Measurements from ENCODE around the gene PIGK. TPM values are rescaled to one million over a fixed set of nuclear protein-coding genes. Genes with fewer than 3 reads are reported as not detected.

The PIGK gene
- polyA plus RNA-seq, 3 donors: 4.0 to 24.7 (median 19.4) TPM

DNA sequence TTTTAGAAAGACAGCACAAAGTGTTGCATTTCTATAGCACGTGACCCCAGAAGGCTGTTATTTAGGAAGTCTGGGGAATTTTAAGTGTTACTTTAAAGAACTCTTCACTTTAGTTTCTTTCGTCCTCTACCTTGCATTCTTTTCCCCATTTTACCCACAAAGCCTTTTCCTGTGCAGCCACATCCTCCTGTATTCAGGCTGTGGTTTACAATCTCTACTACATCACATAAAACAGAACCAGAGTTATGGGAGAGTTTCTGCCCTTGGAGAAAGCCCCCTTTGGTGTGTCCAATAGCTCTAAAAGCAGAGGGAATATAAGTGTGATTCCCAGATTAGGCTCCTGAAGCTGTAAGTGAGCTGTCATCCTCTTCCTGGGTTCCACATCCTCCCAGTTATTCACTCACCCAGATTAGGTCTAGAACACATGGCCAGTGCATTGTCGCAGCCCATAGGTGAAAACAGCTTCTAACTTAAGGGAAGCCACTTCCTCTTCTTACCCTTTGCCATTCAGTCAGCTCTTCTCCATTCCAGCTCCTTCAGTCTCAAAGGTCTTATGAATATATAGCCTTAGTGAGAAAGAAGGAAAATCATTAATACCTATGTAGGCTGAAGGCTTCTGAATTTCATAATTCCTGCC lies 171.1 kb downstream of the PIGK start:
- H3K36me3 Mint-ChIP-seq: no peaks in the 10 kb centered on the region
- DNase-seq: peak in 2 of 3 donors; percentile 3 to 25

DNA sequence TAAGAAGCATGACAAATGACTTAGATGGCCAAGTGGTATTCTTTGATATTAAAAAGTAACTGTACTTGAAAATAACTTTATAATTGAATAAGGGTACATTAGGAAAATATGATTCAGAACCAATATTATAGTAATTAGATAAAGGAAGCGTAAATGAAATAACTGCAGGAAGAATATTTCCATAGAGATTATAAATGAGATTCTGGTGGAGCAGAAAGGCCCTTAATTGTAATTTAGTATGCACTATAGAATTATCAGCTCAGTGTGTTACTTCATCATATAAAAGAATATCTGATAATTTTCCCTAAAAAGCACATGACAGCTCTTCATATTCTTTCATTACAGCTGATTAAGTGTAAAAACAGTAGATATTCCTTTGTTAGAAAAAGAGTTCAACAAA lies 171.7 kb downstream of the PIGK start:
- H3K4me3 ChIP-seq (replicated peaks in 1 of 3; ENCODE audit: low read depth in 2 of 3, low read length in 3 of 3): no peak overlapping the region
- no peaks in the 10 kb centered on the region for H3K36me3 ChIP-seq (replicated peaks in 1 of 2; ENCODE audit: control insufficient read depth in 1 of 2, insufficient read depth in 2 of 2, low read length in 2 of 2)
- no peaks in the 10 kb centered on the region for H4K20me1 ChIP-seq (ENCODE audit: insufficient read depth, low read length)
- DNase-seq: no peak
- peaks cover 28% of the 10 kb centered on the region for H3K4me1 Mint-ChIP-seq
- H3K9me3 Mint-ChIP-seq: peaks cover 0 to 5% (median 0%) of the 10 kb centered on the region in 7 donors
- H3K4me2 ChIP-seq (replicated peaks; ENCODE audit: extremely low read depth, low read length, poor library complexity, severe bottlenecking): no peak overlapping the region
- H3K27ac ChIP-seq (ENCODE audit: low read depth in 1 of 2, low read length in 2 of 2): no peak overlapping the region
- H3K4me1 ChIP-seq (ENCODE audit: control insufficient read depth in 1 of 2, insufficient read depth in 2 of 2, low read length in 2 of 2): peaks cover 15 to 17% of the 10 kb centered on the region in 2 donors
- H3K4me3 Mint-ChIP-seq: no peak overlapping the region
- peaks cover 0 to 3% (median 0%) of the 10 kb centered on the region in 3 donors for H3K27me3 Mint-ChIP-seq (ENCODE audit: low read depth in 3 of 3)
- no peak overlapping the region for H3K9ac ChIP-seq (ENCODE audit: insufficient read depth, low read length, poor library complexity, severe bottlenecking)
- intact Hi-C loops (cut with micrococcal nuclease): no loop called here
- no peaks in the 10 kb centered on the region for H3K36me3 Mint-ChIP-seq
- WGBS (ENCODE audit: insufficient coverage): no CpG with 5 or more reads among the region's 1 CpG
- no peaks in the 10 kb centered on the region for H3K27me3 ChIP-seq (ENCODE audit: control insufficient read depth in 2 of 2, insufficient read depth in 2 of 2, low read length in 2 of 2)
- H2AFZ ChIP-seq (ENCODE audit: insufficient read depth, low read depth, low read length, poor library complexity, severe bottlenecking): no peak overlapping the region
- no peaks in the 10 kb centered on the region for H3K79me2 ChIP-seq (ENCODE audit: insufficient read depth, low read length)
- TF ChIP-seq, protein P1, sequence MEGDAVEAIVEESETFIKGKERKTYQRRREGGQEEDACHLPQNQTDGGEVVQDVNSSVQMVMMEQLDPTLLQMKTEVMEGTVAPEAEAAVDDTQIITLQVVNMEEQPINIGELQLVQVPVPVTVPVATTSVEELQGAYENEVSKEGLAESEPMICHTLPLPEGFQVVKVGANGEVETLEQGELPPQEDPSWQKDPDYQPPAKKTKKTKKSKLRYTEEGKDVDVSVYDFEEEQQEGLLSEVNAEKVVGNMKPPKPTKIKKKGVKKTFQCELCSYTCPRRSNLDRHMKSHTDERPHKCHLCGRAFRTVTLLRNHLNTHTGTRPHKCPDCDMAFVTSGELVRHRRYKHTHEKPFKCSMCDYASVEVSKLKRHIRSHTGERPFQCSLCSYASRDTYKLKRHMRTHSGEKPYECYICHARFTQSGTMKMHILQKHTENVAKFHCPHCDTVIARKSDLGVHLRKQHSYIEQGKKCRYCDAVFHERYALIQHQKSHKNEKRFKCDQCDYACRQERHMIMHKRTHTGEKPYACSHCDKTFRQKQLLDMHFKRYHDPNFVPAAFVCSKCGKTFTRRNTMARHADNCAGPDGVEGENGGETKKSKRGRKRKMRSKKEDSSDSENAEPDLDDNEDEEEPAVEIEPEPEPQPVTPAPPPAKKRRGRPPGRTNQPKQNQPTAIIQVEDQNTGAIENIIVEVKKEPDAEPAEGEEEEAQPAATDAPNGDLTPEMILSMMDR (IDR thresholded peaks at IDR 0.05): no peak
- H3K27ac Mint-ChIP-seq: no peak overlapping the region
- no peaks in the 10 kb centered on the region for H3K9me3 ChIP-seq (replicated peaks in 1 of 2; ENCODE audit: control insufficient read depth in 1 of 2, insufficient read depth in 1 of 2, low read length in 2 of 2)

More for the DNA sequence above, 171.1 kb downstream of the PIGK start:
- Histone ChIP-seq H3K27ac (ENCODE audit: low read depth in 1 of 2, low read length in 2 of 2) (no peak overlapping the region), H3K4me3 (replicated peaks in 1 of 3; ENCODE audit: low read depth in 2 of 3, low read length in 3 of 3) (no peak overlapping the region), H3K36me3 (replicated peaks in 1 of 2; ENCODE audit: control insufficient read depth in 1 of 2, insufficient read depth in 2 of 2, low read length in 2 of 2) (no peaks in the 10 kb centered on the region), H2AFZ (ENCODE audit: insufficient read depth, low read depth, low read length, poor library complexity, severe bottlenecking) (no peak overlapping the region), H4K20me1 (ENCODE audit: insufficient read depth, low read length) (no peaks in the 10 kb centered on the region), H3K9me3 (replicated peaks in 1 of 2; ENCODE audit: control insufficient read depth in 1 of 2, insufficient read depth in 1 of 2, low read length in 2 of 2) (no peaks in the 10 kb centered on the region), H3K4me2 (replicated peaks; ENCODE audit: extremely low read depth, low read length, poor library complexity, severe bottlenecking) (no peak overlapping the region), H3K79me2 (ENCODE audit: insufficient read depth, low read length) (no peaks in the 10 kb centered on the region), H3K9ac (ENCODE audit: insufficient read depth, low read length, poor library complexity, severe bottlenecking) (no peak overlapping the region), H3K4me1 (ENCODE audit: control insufficient read depth in 1 of 2, insufficient read depth in 2 of 2, low read length in 2 of 2) (peaks cover 15 to 17% of the 10 kb centered on the region in 2 donors), H3K27me3 (ENCODE audit: control insufficient read depth in 2 of 2, insufficient read depth in 2 of 2, low read length in 2 of 2) (no peaks in the 10 kb centered on the region)
- H3K27ac Mint-ChIP-seq: peak overlapping the region in 3 of 7 donors; percentile 21 to 69 (median 30)
- TF ChIP-seq, protein P1 (IDR thresholded peaks at IDR 0.05): no peak
- peaks cover 0 to 5% (median 0%) of the 10 kb centered on the region in 7 donors for H3K9me3 Mint-ChIP-seq
- intact Hi-C loops (cut with micrococcal nuclease): no loop called here
- peaks cover 28% of the 10 kb centered on the region for H3K4me1 Mint-ChIP-seq
- no peak overlapping the region for H3K4me3 Mint-ChIP-seq
- no CpG with 5 or more reads among the region's 3 CpGs for WGBS (ENCODE audit: insufficient coverage)
- H3K27me3 Mint-ChIP-seq (ENCODE audit: low read depth in 3 of 3): peaks cover 0 to 3% (median 0%) of the 10 kb centered on the region in 3 donors
